WTC11 (cell line): ENCODE data around the gene NTF3. TPM values are rescaled to one million over a fixed set of nuclear protein-coding genes. Genes with fewer than 3 reads are reported as not detected.

Experiments
- ATAC-seq: fragments of 200-7000 bp; cut with Tn5 transposase; 2 replicates; pipeline ENCODE4 v1.10.0; 2021; ENCODE audit warnings: mild to moderate bottlenecking, moderate library complexity
- CTCF ChIA-PET: fragments of 300-600 bp; sonication (Branson Sonifier 250); formaldehyde crosslinking; loops from one replicate; lab custom pipeline; 2021; ENCODE audit warnings: antibody characterized with exemption; lab: Charles Lee
- POLR2A ChIA-PET: fragments of 350-600 bp; sonication (Branson Sonifier 250); formaldehyde crosslinking; loops from one replicate; lab custom pipeline; 2021; ENCODE audit warnings: antibody characterized with exemption; lab: Charles Lee
- DNase-seq: peaks from one replicate; pipeline ENCODE4 v3.0.0; 2021; ENCODE audit warnings: low spot score
- H3K27ac Mint-ChIP-seq: 2 replicates; pipeline ENCODE4 v1.8.0; 2021; ENCODE audit warnings: mixed read lengths
- H3K27me3 Mint-ChIP-seq: 2 replicates; pipeline ENCODE4 v1.8.0; 2021; ENCODE audit warnings: low read depth, mild to moderate bottlenecking, moderate library complexity, mixed read lengths
- H3K36me3 Mint-ChIP-seq: 2 replicates; pipeline ENCODE4 v1.8.0; 2021; ENCODE audit warnings: mixed read lengths
- H3K4me1 Mint-ChIP-seq: 2 replicates; pipeline ENCODE4 v1.8.0; 2022; ENCODE audit warnings: mixed read lengths
- H3K4me3 Mint-ChIP-seq: 2 replicates; pipeline ENCODE4 v1.8.0; 2021; ENCODE audit warnings: mild to moderate bottlenecking, moderate library complexity, mixed read lengths
- H3K9me3 Mint-ChIP-seq: 2 replicates; pipeline ENCODE4 v1.8.0; 2021; ENCODE audit warnings: mixed read lengths
- CBFB ChIP-seq: sonication (generic); formaldehyde crosslinking; IDR thresholded peaks from 2 replicates; pipeline ENCODE4 v1.8.1; 2022; ENCODE audit warnings: mild to moderate bottlenecking, low read depth, missing genetic modification reagents
- ESRRA ChIP-seq: sonication (generic); formaldehyde crosslinking; IDR thresholded peaks from 2 replicates; pipeline ENCODE4 v1.8.1; 2022; ENCODE audit warnings: mild to moderate bottlenecking, missing genetic modification reagents, borderline replicate concordance
- FOXK1 ChIP-seq: sonication (generic); formaldehyde crosslinking; IDR thresholded peaks from 2 replicates; pipeline ENCODE4 v1.8.0; 2022; ENCODE audit warnings: mild to moderate bottlenecking, moderate library complexity, missing genetic modification reagents
- FOXP1 ChIP-seq: sonication (generic); formaldehyde crosslinking; IDR thresholded peaks from 2 replicates; pipeline ENCODE4 v1.8.0; 2022; ENCODE audit warnings: missing genetic modification reagents, mild to moderate bottlenecking, moderate library complexity, borderline replicate concordance
- GRHL2 ChIP-seq: fragments of 250-450 bp; sonication (Bioruptor Pico); IDR thresholded peaks from 2 replicates; pipeline ENCODE4 v1.8.0; 2022; ENCODE audit warnings: mild to moderate bottlenecking, moderate library complexity; ENCODE audit not compliant: insufficient replicate concordance, severe bottlenecking
- MXD4 ChIP-seq: fragments of 250-450 bp; sonication (Bioruptor Pico); IDR thresholded peaks from 2 replicates; pipeline ENCODE4 v1.8.0; 2021; ENCODE audit warnings: mild to moderate bottlenecking, moderate library complexity, borderline replicate concordance
- MYBL2 ChIP-seq: sonication (generic); formaldehyde crosslinking; IDR thresholded peaks from 2 replicates; pipeline ENCODE4 v1.8.1; 2023; ENCODE audit warnings: mild to moderate bottlenecking, moderate library complexity, missing genetic modification reagents
- NFATC4 ChIP-seq: fragments of 250-450 bp; sonication (Bioruptor Pico); IDR thresholded peaks from 2 replicates; pipeline ENCODE4 v1.9.0; 2021; ENCODE audit warnings: mild to moderate bottlenecking
- RORB ChIP-seq: fragments of 250-450 bp; sonication (Bioruptor Pico); IDR thresholded peaks from 2 replicates; pipeline ENCODE4 v1.9.0; 2021; ENCODE audit warnings: mild to moderate bottlenecking
- SOX15 ChIP-seq: fragments of 250-450 bp; sonication (Bioruptor Pico); IDR thresholded peaks from 2 replicates; pipeline ENCODE4 v1.9.0; 2021; ENCODE audit warnings: mild to moderate bottlenecking
- ZNF121 ChIP-seq: sonication (generic); formaldehyde crosslinking; IDR thresholded peaks from 2 replicates; pipeline ENCODE4 v1.8.0; 2023; ENCODE audit warnings: missing genetic modification reagents
- ZNF219 ChIP-seq: sonication (generic); formaldehyde crosslinking; IDR thresholded peaks from 2 replicates; pipeline ENCODE4 v1.8.0; 2023; ENCODE audit warnings: missing genetic modification reagents, mild to moderate bottlenecking, borderline replicate concordance
- ZNF263 ChIP-seq: sonication (generic); formaldehyde crosslinking; IDR thresholded peaks from 2 replicates; pipeline ENCODE4 v1.8.1; 2022; ENCODE audit warnings: low read depth, mild to moderate bottlenecking, moderate library complexity, missing genetic modification reagents
- ZNF671 ChIP-seq: fragments of 250-450 bp; sonication (Bioruptor Pico); IDR thresholded peaks from 2 replicates; pipeline ENCODE4 v1.8.0; 2021; ENCODE audit warnings: mild to moderate bottlenecking
- total RNA-seq: library from RNA; stranded (reverse); gene quantifications from 3 replicates; pipeline ENCODE4 v1.2.3, GENCODE V29; 2021
- TF ChIP-seq, protein P1 (sequence below): sonication (generic); formaldehyde crosslinking; IDR thresholded peaks from 2 replicates; pipeline ENCODE4 v1.8.1; 2023; ENCODE audit warnings: mild to moderate bottlenecking, missing genetic modification reagents, borderline replicate concordance
- TF ChIP-seq, protein P2 (sequence below): fragments of 250-450 bp; sonication (Bioruptor Pico); IDR thresholded peaks from 2 replicates; pipeline ENCODE4 v1.9.0; 2021; ENCODE audit warnings: mild to moderate bottlenecking, borderline replicate concordance
- TF ChIP-seq, protein P3 (sequence below): sonication (generic); formaldehyde crosslinking; IDR thresholded peaks from 2 replicates; pipeline ENCODE4 v1.8.0; 2022; ENCODE audit warnings: mild to moderate bottlenecking, missing genetic modification reagents
- TF ChIP-seq, protein P4 (sequence below): fragments of 250-450 bp; sonication (Bioruptor Pico); IDR thresholded peaks from 2 replicates; pipeline ENCODE4 v2.1.2; 2022; ENCODE audit warnings: mild to moderate bottlenecking, moderate library complexity
- TF ChIP-seq, protein P5 (sequence below): fragments of 200-600 bp; IDR thresholded peaks from 2 replicates; pipeline ENCODE4 v1.8.0; 2022; ENCODE audit warnings: antibody characterized with exemption

Gene NTF3
- total RNA-seq, 1 experiment from 2014 or later: 1.3 TPM

DNA sequence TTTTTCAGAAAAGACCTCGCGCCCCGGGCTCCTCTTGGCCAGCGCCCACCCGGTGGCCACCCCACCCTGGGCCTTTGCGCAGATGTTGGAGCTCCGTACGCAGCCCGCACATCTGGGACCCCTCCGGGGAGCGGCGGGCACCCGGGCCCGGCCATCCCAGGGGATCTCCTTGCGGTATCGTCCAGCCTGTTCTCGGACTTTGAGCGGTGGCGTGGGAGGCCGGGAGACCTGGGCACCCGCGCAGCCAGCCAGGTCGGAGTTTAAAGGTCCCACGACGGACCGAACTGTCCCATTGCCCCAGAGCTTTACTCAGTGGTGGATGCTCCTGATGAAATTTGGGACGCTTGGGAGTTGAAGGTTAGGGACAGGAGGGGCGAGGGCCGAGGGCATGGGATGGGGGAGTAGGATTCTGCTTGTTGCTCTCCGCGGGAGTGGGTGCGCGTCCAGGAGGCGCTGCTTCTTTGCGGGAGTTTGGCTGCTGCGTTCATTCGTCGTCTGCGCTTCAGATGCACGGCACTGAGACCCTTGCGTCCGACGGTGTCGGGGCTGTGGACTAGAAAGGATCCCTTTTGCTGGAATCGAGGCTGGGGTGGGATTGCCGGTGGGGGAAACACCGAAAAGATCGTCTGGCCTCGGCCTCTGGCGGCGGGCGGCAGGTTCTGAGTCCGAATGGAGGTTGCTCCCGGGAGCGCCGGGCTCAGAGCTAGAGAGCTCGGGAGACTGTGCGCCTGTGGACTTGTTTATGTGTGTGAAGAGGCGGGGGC is 1.4 kb downstream of the NTF3 start:
- POLR2A ChIA-PET: no interaction called here
- H3K9me3 Mint-ChIP-seq: no peaks in the 10 kb centered on the region
- CTCF ChIA-PET: interaction anchor here (0.7 to 3.9 kb wide), 8 partner anchors 9 to 411 kb away, joined by 3 to 29 read pairs (median 4); no protein-coding TSS in a partner anchor
- peak; percentile 9; the same call in 1 of the 2 replicates for ATAC-seq
- peaks cover 23% of the 10 kb centered on the region for H3K4me1 Mint-ChIP-seq
- no peak for TF ChIP-seq ZNF121 (CRISPR knock-in tag)
- 0 out of 2 replicates have a peak, but pooled peaks have one; percentile 17 for TF ChIP-seq FOXK1 (CRISPR knock-in tag)
- TF ChIP-seq, protein P1, sequence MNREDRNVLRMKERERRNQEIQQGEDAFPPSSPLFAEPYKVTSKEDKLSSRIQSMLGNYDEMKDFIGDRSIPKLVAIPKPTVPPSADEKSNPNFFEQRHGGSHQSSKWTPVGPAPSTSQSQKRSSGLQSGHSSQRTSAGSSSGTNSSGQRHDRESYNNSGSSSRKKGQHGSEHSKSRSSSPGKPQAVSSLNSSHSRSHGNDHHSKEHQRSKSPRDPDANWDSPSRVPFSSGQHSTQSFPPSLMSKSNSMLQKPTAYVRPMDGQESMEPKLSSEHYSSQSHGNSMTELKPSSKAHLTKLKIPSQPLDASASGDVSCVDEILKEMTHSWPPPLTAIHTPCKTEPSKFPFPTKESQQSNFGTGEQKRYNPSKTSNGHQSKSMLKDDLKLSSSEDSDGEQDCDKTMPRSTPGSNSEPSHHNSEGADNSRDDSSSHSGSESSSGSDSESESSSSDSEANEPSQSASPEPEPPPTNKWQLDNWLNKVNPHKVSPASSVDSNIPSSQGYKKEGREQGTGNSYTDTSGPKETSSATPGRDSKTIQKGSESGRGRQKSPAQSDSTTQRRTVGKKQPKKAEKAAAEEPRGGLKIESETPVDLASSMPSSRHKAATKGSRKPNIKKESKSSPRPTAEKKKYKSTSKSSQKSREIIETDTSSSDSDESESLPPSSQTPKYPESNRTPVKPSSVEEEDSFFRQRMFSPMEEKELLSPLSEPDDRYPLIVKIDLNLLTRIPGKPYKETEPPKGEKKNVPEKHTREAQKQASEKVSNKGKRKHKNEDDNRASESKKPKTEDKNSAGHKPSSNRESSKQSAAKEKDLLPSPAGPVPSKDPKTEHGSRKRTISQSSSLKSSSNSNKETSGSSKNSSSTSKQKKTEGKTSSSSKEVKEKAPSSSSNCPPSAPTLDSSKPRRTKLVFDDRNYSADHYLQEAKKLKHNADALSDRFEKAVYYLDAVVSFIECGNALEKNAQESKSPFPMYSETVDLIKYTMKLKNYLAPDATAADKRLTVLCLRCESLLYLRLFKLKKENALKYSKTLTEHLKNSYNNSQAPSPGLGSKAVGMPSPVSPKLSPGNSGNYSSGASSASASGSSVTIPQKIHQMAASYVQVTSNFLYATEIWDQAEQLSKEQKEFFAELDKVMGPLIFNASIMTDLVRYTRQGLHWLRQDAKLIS: no peak
- 0 out of 2 replicates have a peak, but pooled peaks have one; percentile 13 for TF ChIP-seq FOXP1 (CRISPR knock-in tag)
- TF ChIP-seq GRHL2 (CRISPR knock-in tag): no peak
- no peak overlapping the region for H3K4me3 Mint-ChIP-seq
- no peaks in the 10 kb centered on the region; the same call in 1 of the 2 replicates for H3K27me3 Mint-ChIP-seq
- peak; percentile 42 for DNase-seq
- no peak overlapping the region for H3K27ac Mint-ChIP-seq
- H3K36me3 Mint-ChIP-seq: no peaks in the 10 kb centered on the region

DNA sequence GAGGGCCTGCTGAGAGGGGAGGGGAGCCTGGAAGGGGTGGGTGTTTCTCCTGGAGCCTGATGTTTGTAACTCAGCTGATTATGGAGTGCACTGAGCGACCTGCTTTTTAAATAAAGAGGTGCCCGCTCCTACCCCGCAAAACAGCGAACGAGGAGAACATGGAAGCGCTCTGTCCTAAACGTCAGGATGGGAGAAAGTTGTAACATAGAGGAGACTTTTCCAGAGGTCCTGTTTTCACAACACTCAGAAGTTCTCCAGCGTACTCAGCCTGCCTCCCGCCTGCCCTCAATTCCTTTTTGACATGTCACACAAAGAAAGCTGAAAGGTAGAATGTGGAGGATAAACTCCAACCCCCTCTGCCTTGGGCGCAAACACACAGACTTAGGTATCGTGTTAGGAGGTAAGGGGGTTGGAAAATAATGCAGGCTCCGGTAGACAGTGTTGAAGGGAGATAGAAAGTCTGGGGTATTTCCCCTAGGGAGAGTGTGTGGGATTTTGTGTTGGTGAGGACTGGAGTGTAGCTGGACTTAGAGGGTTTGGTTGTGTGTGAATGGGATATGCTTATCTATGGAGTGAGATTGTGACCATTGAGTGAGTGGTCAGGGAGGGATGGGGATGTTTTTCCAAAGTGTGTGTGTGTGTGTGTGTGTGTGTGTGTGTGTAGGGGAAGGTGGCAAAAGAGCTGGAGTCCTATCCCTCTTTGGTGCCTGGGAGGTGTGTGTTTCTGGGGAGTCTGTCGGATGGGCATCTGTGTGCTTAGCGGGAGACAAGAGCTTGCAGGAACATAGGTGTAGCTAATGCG is 2.1 kb downstream of the NTF3 start:
- ATAC-seq: no peak
- no peaks in the 10 kb centered on the region; the same call in 1 of the 2 replicates for H3K27me3 Mint-ChIP-seq
- CTCF ChIA-PET: interaction anchor here (0.9 to 3.9 kb wide), 5 partner anchors 9 to 233 kb away, joined by 3 to 29 read pairs (median 6); no protein-coding TSS in a partner anchor
- H3K4me3 Mint-ChIP-seq: no peak overlapping the region
- H3K9me3 Mint-ChIP-seq: no peaks in the 10 kb centered on the region
- no peaks in the 10 kb centered on the region for H3K36me3 Mint-ChIP-seq
- no peak for DNase-seq
- peaks cover 16% of the 10 kb centered on the region for H3K4me1 Mint-ChIP-seq
- no peak overlapping the region for H3K27ac Mint-ChIP-seq
- POLR2A ChIA-PET: no interaction called here
- TF ChIP-seq ESRRA (CRISPR knock-in tag): no peak
- no peak for TF ChIP-seq CBFB (CRISPR knock-in tag)
- TF ChIP-seq, protein P2, sequence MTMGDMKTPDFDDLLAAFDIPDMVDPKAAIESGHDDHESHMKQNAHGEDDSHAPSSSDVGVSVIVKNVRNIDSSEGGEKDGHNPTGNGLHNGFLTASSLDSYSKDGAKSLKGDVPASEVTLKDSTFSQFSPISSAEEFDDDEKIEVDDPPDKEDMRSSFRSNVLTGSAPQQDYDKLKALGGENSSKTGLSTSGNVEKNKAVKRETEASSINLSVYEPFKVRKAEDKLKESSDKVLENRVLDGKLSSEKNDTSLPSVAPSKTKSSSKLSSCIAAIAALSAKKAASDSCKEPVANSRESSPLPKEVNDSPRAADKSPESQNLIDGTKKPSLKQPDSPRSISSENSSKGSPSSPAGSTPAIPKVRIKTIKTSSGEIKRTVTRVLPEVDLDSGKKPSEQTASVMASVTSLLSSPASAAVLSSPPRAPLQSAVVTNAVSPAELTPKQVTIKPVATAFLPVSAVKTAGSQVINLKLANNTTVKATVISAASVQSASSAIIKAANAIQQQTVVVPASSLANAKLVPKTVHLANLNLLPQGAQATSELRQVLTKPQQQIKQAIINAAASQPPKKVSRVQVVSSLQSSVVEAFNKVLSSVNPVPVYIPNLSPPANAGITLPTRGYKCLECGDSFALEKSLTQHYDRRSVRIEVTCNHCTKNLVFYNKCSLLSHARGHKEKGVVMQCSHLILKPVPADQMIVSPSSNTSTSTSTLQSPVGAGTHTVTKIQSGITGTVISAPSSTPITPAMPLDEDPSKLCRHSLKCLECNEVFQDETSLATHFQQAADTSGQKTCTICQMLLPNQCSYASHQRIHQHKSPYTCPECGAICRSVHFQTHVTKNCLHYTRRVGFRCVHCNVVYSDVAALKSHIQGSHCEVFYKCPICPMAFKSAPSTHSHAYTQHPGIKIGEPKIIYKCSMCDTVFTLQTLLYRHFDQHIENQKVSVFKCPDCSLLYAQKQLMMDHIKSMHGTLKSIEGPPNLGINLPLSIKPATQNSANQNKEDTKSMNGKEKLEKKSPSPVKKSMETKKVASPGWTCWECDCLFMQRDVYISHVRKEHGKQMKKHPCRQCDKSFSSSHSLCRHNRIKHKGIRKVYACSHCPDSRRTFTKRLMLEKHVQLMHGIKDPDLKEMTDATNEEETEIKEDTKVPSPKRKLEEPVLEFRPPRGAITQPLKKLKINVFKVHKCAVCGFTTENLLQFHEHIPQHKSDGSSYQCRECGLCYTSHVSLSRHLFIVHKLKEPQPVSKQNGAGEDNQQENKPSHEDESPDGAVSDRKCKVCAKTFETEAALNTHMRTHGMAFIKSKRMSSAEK (CRISPR knock-in tag): no peak
- TF ChIP-seq, protein P3, sequence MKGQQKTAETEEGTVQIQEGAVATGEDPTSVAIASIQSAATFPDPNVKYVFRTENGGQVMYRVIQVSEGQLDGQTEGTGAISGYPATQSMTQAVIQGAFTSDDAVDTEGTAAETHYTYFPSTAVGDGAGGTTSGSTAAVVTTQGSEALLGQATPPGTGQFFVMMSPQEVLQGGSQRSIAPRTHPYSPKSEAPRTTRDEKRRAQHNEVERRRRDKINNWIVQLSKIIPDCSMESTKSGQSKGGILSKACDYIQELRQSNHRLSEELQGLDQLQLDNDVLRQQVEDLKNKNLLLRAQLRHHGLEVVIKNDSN (CRISPR knock-in tag): no peak
- TF ChIP-seq, protein P4, sequence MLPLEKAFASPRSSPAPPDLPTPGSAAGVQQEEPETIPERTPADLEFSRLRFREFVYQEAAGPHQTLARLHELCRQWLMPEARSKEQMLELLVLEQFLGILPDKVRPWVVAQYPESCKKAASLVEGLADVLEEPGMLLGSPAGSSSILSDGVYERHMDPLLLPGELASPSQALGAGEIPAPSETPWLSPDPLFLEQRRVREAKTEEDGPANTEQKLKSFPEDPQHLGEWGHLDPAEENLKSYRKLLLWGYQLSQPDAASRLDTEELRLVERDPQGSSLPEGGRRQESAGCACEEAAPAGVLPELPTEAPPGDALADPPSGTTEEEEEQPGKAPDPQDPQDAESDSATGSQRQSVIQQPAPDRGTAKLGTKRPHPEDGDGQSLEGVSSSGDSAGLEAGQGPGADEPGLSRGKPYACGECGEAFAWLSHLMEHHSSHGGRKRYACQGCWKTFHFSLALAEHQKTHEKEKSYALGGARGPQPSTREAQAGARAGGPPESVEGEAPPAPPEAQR (CRISPR knock-in tag): no peak
- TF ChIP-seq ZNF263 (CRISPR knock-in tag): no peak
- no peak for TF ChIP-seq NFATC4 (CRISPR knock-in tag)
- no peak for TF ChIP-seq MXD4 (CRISPR knock-in tag)
- no peak for TF ChIP-seq SOX15 (CRISPR knock-in tag)
- TF ChIP-seq ZNF219 (CRISPR knock-in tag): no peak
- TF ChIP-seq FOXK1 (CRISPR knock-in tag): no peak
- TF ChIP-seq RORB (CRISPR knock-in tag): no peak
- TF ChIP-seq, protein P5, sequence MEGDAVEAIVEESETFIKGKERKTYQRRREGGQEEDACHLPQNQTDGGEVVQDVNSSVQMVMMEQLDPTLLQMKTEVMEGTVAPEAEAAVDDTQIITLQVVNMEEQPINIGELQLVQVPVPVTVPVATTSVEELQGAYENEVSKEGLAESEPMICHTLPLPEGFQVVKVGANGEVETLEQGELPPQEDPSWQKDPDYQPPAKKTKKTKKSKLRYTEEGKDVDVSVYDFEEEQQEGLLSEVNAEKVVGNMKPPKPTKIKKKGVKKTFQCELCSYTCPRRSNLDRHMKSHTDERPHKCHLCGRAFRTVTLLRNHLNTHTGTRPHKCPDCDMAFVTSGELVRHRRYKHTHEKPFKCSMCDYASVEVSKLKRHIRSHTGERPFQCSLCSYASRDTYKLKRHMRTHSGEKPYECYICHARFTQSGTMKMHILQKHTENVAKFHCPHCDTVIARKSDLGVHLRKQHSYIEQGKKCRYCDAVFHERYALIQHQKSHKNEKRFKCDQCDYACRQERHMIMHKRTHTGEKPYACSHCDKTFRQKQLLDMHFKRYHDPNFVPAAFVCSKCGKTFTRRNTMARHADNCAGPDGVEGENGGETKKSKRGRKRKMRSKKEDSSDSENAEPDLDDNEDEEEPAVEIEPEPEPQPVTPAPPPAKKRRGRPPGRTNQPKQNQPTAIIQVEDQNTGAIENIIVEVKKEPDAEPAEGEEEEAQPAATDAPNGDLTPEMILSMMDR: no peak
- TF ChIP-seq ZNF671 (CRISPR knock-in tag): no peak
- TF ChIP-seq MYBL2 (CRISPR knock-in tag): no peak
